ENCODE results near the gene CACNA1C. TPM values are rescaled to one million over a fixed set of nuclear protein-coding genes. Genes with fewer than 3 reads are reported as not detected.

The CACNA1C gene
- total and polyA plus RNA-seq, 10 of the 15 experiments (the other 5 are each of a cell fraction or from before 2014, with no cell fraction given), result under 0.01 to 0.15 (median 0.09) TPM; not detected in 5

- TF ChIP-seq PRDM15 (CRISPR knock-in tag; IDR thresholded peaks at IDR 0.05), result no peak
- TF ChIP-seq FOXM1 (IDR thresholded peaks at IDR 0.05; ENCODE audit: low read depth, low read length), result no peak
- no peak for TF ChIP-seq MLLT1 (IDR thresholded peaks at IDR 0.05)
- no peak for TF ChIP-seq ELK1 (IDR thresholded peaks at IDR 0.05; ENCODE audit: low read depth, low read length)
- TF ChIP-seq HDGF (IDR thresholded peaks at IDR 0.05), result no peak
Measured at GRCh38 chr12:2687726-2688125, 634.9 kb downstream of the CACNA1C start (continued).

- Histone ChIP-seq H3K9ac (ENCODE audit: control insufficient read depth, insufficient read depth, low read length) (no peak overlapping the region), H3K9me3 (replicated peaks; ENCODE audit: control insufficient read depth, insufficient read depth, low read length) (no peaks in the 10 kb centered on the region), H3K36me3 (ENCODE audit: control insufficient read depth in 2 of 2, insufficient read depth in 2 of 2, low read length in 1 of 2) (no peaks in the 10 kb centered on the region), H3K4me3 (no peak overlapping the region), H3K27ac (ENCODE audit: control insufficient read depth, insufficient read depth) (no peak overlapping the region), H3K4me1 (ENCODE audit: control insufficient read depth, insufficient read depth, low read length) (peaks cover 7% of the 10 kb centered on the region), H3K27me3 (replicated peaks in 1 of 2; ENCODE audit: control insufficient read depth in 2 of 2, insufficient read depth in 2 of 2, low read length in 1 of 2) (peaks cover 3 to 5% of the 10 kb centered on the region in 2 experiments; a peak in 3 of 4 replicates), H4K20me1 (ENCODE audit: control insufficient read depth, insufficient read depth) (no peaks in the 10 kb centered on the region), H3K4me2 (ENCODE audit: control insufficient read depth, insufficient read depth) (no peak overlapping the region), H2AFZ (ENCODE audit: control insufficient read depth, low read depth, low read length) (no peak overlapping the region), H3K79me2 (ENCODE audit: control insufficient read depth, insufficient read depth, low read length) (no peaks in the 10 kb centered on the region)
- ChIA-PET RAD21 (ENCODE audit: unreplicated experiment) (no interaction called here), SMC1A (ENCODE audit: uncharacterized antibody, unreplicated experiment) (no interaction called here), CTCF (no interaction called here), POLR2A (no interaction called here)
- no peak for FAIRE-seq
- 62% methylated on average over 19 of the region's 20 CpGs for WGBS (ENCODE audit: insufficient coverage, insufficient replicate concordance, low lambda C conversion rate, missing lambda C conversion rate)
- intact Hi-C loops (cut with micrococcal nuclease; ENCODE audit: unreplicated experiment), result no loop called here
- no peak for ATAC-seq
- TF ChIP-seq NFYA (IDR thresholded peaks at IDR 0.05; ENCODE audit: borderline replicate concordance, low read depth, low read length), result no peak
- no peak for TF ChIP-seq SMC3 (IDR thresholded peaks at IDR 0.05; ENCODE audit: borderline replicate concordance, low read length)
- no peak for TF ChIP-seq MAX (IDR thresholded peaks at IDR 0.05; ENCODE audit: low read depth, low read length)
- no peak for TF ChIP-seq ASH2L (IDR thresholded peaks at IDR 0.05; ENCODE audit: borderline replicate concordance, low read depth)
- TF ChIP-seq ZZZ3 (IDR thresholded peaks at IDR 0.05; ENCODE audit: control insufficient read depth, insufficient read length, low read depth), result no peak
- no TSS peak for BruUV-seq (replicated peaks)
- DNase-seq (ENCODE audit: low read depth, low spot score), result no peak
- in situ Hi-C loops (cut with MboI), result no loop called here
Measured at GRCh38 chr12:2688381-2688931, 635.7 kb downstream of the CACNA1C start.

All from GM12878 (cell line).